Measurements from ENCODE around the gene TXNDC11.

TXNDC11 gene

GRCh38 chr16:11673091-11674000, 69.3 kb downstream of the TXNDC11 start:
- no peak for DNase-seq

DNA sequence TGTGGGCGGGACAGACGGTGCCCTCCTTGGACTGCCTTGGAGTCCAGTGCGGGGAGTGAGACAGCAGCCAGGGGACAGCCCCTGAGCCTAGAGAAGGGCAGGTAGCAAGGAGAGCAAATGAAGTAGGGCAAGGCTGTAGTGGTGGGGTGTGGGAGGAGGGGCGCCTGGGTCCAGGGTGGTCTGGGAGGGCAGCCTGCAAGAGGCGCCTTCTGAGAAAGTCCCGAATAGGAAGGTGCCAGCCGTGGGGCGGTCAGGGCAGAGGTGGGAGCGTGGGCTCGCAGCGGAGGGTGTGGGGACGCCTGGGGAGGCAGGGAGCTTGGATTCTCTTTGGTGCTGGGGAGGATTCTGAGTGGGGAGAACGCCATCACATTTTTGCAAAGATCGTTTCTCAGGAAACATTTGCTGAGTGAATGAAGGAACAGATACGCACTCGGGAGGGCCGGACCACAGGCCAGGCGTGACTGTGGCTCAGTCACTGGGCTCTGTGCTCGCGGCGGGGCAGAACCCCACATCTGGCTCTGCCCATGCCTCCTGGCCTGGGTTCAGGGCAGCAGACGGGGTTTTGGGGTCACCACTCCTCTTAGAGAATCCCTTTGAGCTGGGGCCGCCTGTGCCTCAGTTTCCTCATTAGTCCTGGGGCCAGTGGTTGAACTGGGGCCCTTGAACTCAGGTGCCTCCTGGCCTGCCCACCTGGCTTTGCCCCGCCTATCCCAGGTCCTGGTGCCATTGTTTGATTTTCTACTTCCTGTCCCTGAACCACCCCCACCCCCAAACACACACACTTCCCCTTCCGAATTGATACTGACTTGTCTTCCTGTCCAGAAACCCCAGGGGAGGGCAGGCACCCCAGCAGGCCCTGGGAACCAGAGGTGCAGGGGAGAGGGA, 70.2 kb downstream of the TXNDC11 start:
- DNase-seq = no peak

DNA sequence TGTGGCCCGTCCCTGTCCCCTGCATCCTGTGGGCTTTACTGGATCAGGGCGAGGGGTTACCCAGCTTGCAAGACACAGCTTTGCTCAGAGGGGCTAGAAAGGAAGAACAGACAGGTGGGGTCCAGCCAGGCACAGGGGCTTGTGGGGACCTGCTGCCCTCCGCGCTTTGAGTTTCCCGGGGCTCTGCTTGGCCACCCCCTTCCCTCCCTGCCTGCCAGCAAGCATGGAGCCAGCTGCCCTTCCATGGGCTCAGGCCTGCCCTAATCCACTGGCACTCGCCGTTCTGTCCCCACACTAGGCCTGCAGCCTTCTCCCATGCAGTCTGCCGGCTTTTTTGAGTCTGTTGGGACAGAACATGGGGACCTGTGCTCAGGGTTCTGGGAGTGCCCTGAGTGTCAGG, 71.0 kb downstream of the TXNDC11 start:
- DNase-seq = no peak

DNA sequence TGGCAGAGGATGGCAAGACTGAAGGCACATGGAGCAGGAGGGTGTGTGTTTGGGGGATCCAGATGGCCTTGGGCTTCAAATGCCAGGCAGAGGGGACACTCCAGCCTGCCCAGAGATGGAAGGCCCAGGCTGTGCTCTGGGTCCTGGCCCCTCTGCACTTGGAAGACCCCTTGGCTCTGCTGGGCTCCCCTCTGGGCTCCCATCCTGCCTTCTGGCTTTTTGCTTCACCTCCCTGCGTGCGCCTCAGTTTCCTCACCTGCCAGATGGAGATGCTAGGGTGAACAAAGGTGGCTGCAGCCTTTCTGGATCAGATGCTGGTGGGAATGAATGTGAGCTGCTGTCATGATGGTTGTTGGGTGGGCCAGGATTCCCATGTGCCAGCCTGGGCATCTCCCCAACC, 71.4 kb downstream of the TXNDC11 start:
- no peak for DNase-seq

DNA sequence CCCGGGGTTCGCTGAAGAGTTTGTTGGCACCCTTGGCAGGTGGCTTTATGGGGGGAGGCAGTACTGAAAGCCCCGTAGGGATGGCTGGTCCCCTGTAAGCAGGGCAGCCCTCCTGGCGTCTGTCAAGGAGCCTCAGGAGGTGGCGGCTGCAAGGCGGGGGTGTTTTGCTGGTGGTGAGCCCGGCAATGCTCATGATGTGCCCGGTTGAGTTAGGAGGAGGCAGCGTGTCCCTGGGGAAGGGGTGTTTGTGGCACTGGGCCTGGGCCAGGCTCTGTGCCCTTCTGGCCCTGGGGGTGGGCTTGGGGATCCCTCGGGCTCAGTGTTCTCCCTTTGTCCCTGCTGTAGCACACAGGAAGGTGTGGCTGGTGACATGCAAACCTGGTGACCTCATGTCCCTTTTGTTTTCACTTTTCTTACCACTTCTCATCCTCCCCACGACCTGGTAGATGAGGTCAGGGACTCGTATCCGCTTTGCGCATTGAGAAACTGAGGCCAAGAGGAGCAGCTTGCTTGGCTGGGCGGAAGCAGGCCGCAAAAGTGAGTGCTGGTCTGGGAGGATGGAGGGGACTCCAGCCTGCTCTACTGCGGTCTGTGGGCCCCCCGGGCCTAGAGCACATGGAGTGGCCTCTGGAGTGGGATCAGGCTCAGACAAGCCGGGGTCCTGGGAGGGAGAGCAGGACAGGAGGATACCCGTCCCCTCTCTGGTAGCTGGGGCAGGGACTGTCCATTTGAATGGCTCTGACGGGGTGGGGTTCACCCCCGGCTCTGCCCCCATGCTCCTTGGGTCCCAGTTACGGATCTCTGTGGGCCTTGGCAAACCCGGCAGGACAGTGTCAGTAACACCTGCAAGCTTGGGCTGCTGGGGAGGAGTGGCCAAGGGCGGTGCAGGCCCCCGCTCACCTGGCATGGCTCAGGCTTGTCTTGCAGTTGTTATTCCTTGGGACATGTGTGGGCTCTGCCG, 72.2 kb downstream of the TXNDC11 start:
- DNase-seq = peak; percentile 30

GRCh38 chr16:11669380-11670146, 73.1 kb downstream of the TXNDC11 start:
- no peak for DNase-seq

GRCh38 chr16:11668623-11669379, 73.9 kb downstream of the TXNDC11 start:
- peak; percentile 37 for DNase-seq

- peak; percentile 89 for DNase-seq
These were observed 74.6 kb downstream of the TXNDC11 start, which contains the start of gene SNN for GRCh38 chr16:11667824-11668622. SNN (plus strand) TSS chr16:11668455; CDS start chr16:11676060, 7,605 bp downstream.

- no peak for DNase-seq
These were observed 75.3 kb downstream of the TXNDC11 start for GRCh38 chr16:11667221-11667823.

- no peak for DNase-seq
These were observed 76.3 kb downstream of the TXNDC11 start for GRCh38 chr16:11666103-11667055.

GRCh38 chr16:11665071-11665491, 77.6 kb downstream of the TXNDC11 start:
- peak; percentile 42 for DNase-seq

GRCh38 chr16:11662582-11662981, 80.1 kb downstream of the TXNDC11 start:
- DNase-seq = no peak

- DNase-seq = no peak
These were observed 82.1 kb downstream of the TXNDC11 start for GRCh38 chr16:11660565-11660964.

GRCh38 chr16:11658896-11659708, 83.6 kb downstream of the TXNDC11 start:
- no peak for DNase-seq

DNA sequence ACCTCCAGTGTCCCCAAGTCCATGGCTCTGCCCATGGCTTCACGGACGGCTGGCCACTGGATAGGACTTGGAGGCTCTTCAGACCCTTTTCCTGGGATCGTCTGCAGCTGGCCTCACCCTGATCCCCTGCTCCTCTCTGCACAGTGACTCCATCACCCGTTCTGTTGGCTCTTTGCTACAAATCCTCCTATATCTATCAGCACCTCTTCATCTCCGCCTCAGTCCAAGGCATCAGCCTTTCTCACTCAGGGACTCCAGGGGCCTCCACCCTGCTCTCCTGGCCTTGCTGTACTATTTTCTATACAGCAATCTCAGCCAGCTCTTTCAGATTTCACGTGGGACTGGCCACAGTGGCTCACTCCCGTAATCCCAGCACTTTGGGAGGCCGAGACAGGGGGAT, 85.1 kb downstream of the TXNDC11 start:
- DNase-seq = no peak

DNA sequence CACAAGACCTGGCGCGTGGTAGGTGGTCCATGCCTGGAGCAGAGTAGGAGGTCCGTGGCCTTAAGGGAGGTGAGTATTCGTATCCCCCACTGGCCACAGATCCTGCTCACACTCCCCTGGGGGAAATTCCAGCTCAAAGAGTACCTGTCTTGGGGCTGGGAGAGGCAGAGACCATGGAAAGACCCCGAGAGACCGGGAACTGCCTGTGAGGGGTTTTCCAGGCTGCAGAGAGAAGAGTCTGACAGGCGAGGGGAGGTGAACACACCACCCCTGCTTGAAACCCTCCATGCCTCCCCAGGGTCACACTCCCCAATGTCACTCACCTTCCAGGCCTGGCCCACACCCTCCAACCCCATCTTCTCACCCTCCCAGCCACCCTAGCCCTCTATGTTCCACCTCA, 87.0 kb downstream of the TXNDC11 start:
- DNase-seq = no peak

DNA sequence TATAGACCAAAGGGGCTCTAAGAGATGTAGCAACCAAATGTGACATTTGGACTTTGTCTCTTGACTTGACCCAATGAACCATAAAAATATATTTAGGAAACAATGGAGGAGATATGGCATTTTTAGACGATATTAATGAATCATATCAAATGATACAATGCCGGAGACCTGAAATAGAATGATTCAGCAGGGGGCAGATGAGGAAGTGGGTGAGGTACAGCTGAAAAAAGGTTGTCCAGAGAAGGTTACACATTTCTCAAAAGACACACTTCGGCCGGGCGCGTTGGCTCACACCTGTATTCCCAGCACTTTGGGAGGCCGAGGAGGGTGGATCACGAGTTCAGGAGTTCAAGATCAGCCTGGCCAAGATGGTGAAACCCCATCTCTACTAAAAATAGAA, 90.9 kb downstream of the TXNDC11 start:
- no peak for DNase-seq
